MM.1S (cell line): Measurements from ENCODE around the gene TOLLIP.

Experiments
- DNase-seq: peaks from one replicate; pipeline ENCODE4 v3.0.0-alpha.2; 2015
- H2AFZ ChIP-seq: fragments of 300-600 bp; sonication (generic); 2 replicates; pipeline ENCODE4 v1.6.0; 2016; ENCODE audit warnings: antibody characterized with exemption, low read length
- H3F3A ChIP-seq: fragments of 300-600 bp; sonication (generic); 2 replicates; pipeline ENCODE4 v1.6.1; 2016; ENCODE audit warnings: mild to moderate bottlenecking, antibody characterized with exemption, low read length, moderate library complexity, mixed read lengths; ENCODE audit not compliant: insufficient read depth
- H3K27ac ChIP-seq: fragments of 300-600 bp; sonication (generic); 2 replicates; pipeline ENCODE4 v1.5.1; 2016; ENCODE audit warnings: mild to moderate bottlenecking, low read length
- H3K27me3 ChIP-seq: fragments of 300-600 bp; sonication (generic); replicated peaks from 2 replicates; pipeline ENCODE4 v1.6.0; 2016; ENCODE audit warnings: low read length; ENCODE audit not compliant: insufficient read depth
- H3K36me3 ChIP-seq: fragments of 300-600 bp; sonication (generic); replicated peaks from 2 replicates; pipeline ENCODE4 v1.6.1; 2016; ENCODE audit warnings: mild to moderate bottlenecking, low read length, mixed read lengths; ENCODE audit not compliant: insufficient read depth
- H3K4me1 ChIP-seq: fragments of 300-600 bp; sonication (generic); 2 replicates; pipeline ENCODE4 v1.6.1; 2016; ENCODE audit warnings: low read length, mixed read lengths
- H3K4me2 ChIP-seq: fragments of 300-600 bp; sonication (generic); 2 replicates; pipeline ENCODE4 v1.6.0; 2016; ENCODE audit warnings: low read depth, low read length
- H3K4me3 ChIP-seq: fragments of 300-600 bp; sonication (generic); 2 replicates; pipeline ENCODE4 v1.5.1; 2016; ENCODE audit warnings: low read length, mixed read lengths
- H3K79me2 ChIP-seq: fragments of 300-600 bp; sonication (generic); 2 replicates; pipeline ENCODE4 v1.6.1; 2016; ENCODE audit warnings: mixed run types, low read length, mixed read lengths
- H3K9ac ChIP-seq: fragments of 300-600 bp; sonication (generic); 2 replicates; pipeline ENCODE4 v1.6.1; 2016; ENCODE audit warnings: low read length, mixed read lengths
- H3K9me2 ChIP-seq: fragments of 300-600 bp; sonication (generic); replicated peaks from 2 replicates; pipeline ENCODE4 v1.6.1; 2016; ENCODE audit warnings: mild to moderate bottlenecking, low read length, mixed read lengths; ENCODE audit not compliant: insufficient read depth
- H3K9me3 ChIP-seq: fragments of 300-600 bp; sonication (generic); replicated peaks from 2 replicates; pipeline ENCODE4 v1.6.1; 2016; ENCODE audit warnings: mild to moderate bottlenecking, low read length, mixed read lengths; ENCODE audit not compliant: insufficient read depth
- H4K20me1 ChIP-seq: fragments of 300-600 bp; sonication (generic); 2 replicates; pipeline ENCODE4 v1.6.1; 2016; ENCODE audit warnings: mild to moderate bottlenecking, low read length, moderate library complexity, mixed read lengths; ENCODE audit not compliant: insufficient read depth
- CTCF ChIP-seq: fragments of 300-600 bp; sonication (generic); IDR thresholded peaks from 2 replicates; pipeline ENCODE4 v1.5.1; 2016; ENCODE audit warnings: antibody characterized with exemption, low read length, mixed read lengths
- EZH2 ChIP-seq: fragments of 300-600 bp; sonication (generic); optimal IDR thresholded peaks from 2 replicates; pipeline ENCODE3; 2017; ENCODE audit warnings: low read depth, mild to moderate bottlenecking, antibody characterized with exemption, low read length, mixed read lengths
- EZH2phosphoT487 ChIP-seq: fragments of 300-600 bp; sonication (generic); IDR thresholded peaks from 2 replicates; pipeline ENCODE4 v1.6.1; 2018; ENCODE audit warnings: antibody characterized with exemption, low read length

The TOLLIP gene

GRCh38 chr11:1305063-1305495 is 4.4 kb downstream of the TOLLIP start:
- Histone ChIP-seq H3K9me2 (no peaks in the 10 kb centered on the region), H3K9me3 (no peaks in the 10 kb centered on the region), H3K79me2 (peaks cover 88% of the 10 kb centered on the region), H3K9ac (no peak overlapping the region), H3K27ac (no peak overlapping the region), H2AFZ (no peak overlapping the region), H4K20me1 (no peaks in the 10 kb centered on the region), H3K27me3 (no peaks in the 10 kb centered on the region), H3K4me3 (no peak overlapping the region), H3F3A (peaks cover 2% of the 10 kb centered on the region; the same call in 1 of the 2 replicates), H3K36me3 (no peaks in the 10 kb centered on the region), H3K4me2 (no peak overlapping the region), H3K4me1 (0 out of 2 replicates have a peak, but pooled peaks cover under 1% of the 10 kb centered on the region)
- no peak for TF ChIP-seq EZH2
- no peak for TF ChIP-seq CTCF
- no peak for TF ChIP-seq EZH2phosphoT487
- DNase-seq = no peak

- no peak overlapping the region for H3K9ac ChIP-seq
- DNase-seq = no peak
- no peak overlapping the region for H3K4me2 ChIP-seq
- H2AFZ ChIP-seq = no peak overlapping the region
- no peaks in the 10 kb centered on the region for H3K4me1 ChIP-seq
- no peak for TF ChIP-seq CTCF
- TF ChIP-seq EZH2phosphoT487 = no peak
- no peak for TF ChIP-seq EZH2
- no peaks in the 10 kb centered on the region for H3K9me2 ChIP-seq
- H3K4me3 ChIP-seq = no peak overlapping the region
- H3F3A ChIP-seq = no peaks in the 10 kb centered on the region
- H3K27me3 ChIP-seq = no peaks in the 10 kb centered on the region
- no peaks in the 10 kb centered on the region for H3K36me3 ChIP-seq
- H4K20me1 ChIP-seq = no peaks in the 10 kb centered on the region
- no peaks in the 10 kb centered on the region for H3K9me3 ChIP-seq
- no peak overlapping the region for H3K27ac ChIP-seq
- peaks cover 95% of the 10 kb centered on the region for H3K79me2 ChIP-seq
These were observed 5.1 kb downstream of the TOLLIP start for GRCh38 chr11:1304380-1304779.

GRCh38 chr11:1303973-1304372 is 5.5 kb downstream of the TOLLIP start:
- H2AFZ ChIP-seq = no peak overlapping the region
- TF ChIP-seq EZH2 = no peak
- TF ChIP-seq CTCF = no peak
- TF ChIP-seq EZH2phosphoT487 = no peak
- no peaks in the 10 kb centered on the region for H3K27me3 ChIP-seq
- no peaks in the 10 kb centered on the region for H3K9me2 ChIP-seq
- no peak overlapping the region for H3K4me2 ChIP-seq
- no peaks in the 10 kb centered on the region for H4K20me1 ChIP-seq
- no peak overlapping the region for H3K9ac ChIP-seq
- H3K9me3 ChIP-seq = no peaks in the 10 kb centered on the region
- DNase-seq = no peak
- no peak overlapping the region for H3K4me3 ChIP-seq
- no peak overlapping the region for H3K27ac ChIP-seq
- peaks cover 98% of the 10 kb centered on the region for H3K79me2 ChIP-seq
- H3K4me1 ChIP-seq = no peaks in the 10 kb centered on the region
- H3F3A ChIP-seq = no peaks in the 10 kb centered on the region
- no peaks in the 10 kb centered on the region for H3K36me3 ChIP-seq
